OCI-LY1 (cell line): ENCODE data around the gene RNU1-1.
"Not testable (repeated sequence)": the region's sequence is repeated elsewhere in the genome, so short reads cannot be mapped to it uniquely, and the experiment has no call there.

Source experiments
- H2AFZ ChIP-seq: fragments of 200-600 bp; sonication (generic), shearing (Covaris generic); 2 replicates; pipeline ENCODE4 v1.6.0; 2014; ENCODE audit warnings: antibody characterized with exemption, mild to moderate bottlenecking, low read length
- H3F3A ChIP-seq: fragments of 200-600 bp; sonication (generic), shearing (Covaris generic); 2 replicates; pipeline ENCODE4 v1.6.0; 2014; ENCODE audit warnings: mild to moderate bottlenecking, antibody characterized with exemption, low read length, moderate library complexity; ENCODE audit not compliant: insufficient read depth
- H3K27ac ChIP-seq: fragments of 200-600 bp; sonication (generic); 2 replicates; pipeline ENCODE4 v1.5.1; 2014; ENCODE audit warnings: low read length, mixed run types, mild to moderate bottlenecking, low read depth; ENCODE audit not compliant: poor library complexity, severe bottlenecking
- H3K27me3 ChIP-seq: fragments of 200-600 bp; sonication (generic); 2 replicates; pipeline ENCODE4 v1.6.0; 2014; ENCODE audit warnings: antibody characterized with exemption, mild to moderate bottlenecking, low read length, moderate library complexity; ENCODE audit not compliant: insufficient read depth
- H3K36me3 ChIP-seq: fragments of 200-600 bp; sonication (generic); 2 replicates; pipeline ENCODE4 v1.6.1; 2014; ENCODE audit warnings: mild to moderate bottlenecking, antibody characterized with exemption, low read length, moderate library complexity, mixed read lengths; ENCODE audit not compliant: insufficient read depth
- H3K4me1 ChIP-seq: fragments of 200-600 bp; sonication (generic); 2 replicates; pipeline ENCODE4 v1.5.1; 2014; ENCODE audit warnings: mild to moderate bottlenecking, low read length, moderate library complexity; ENCODE audit not compliant: insufficient read depth, severe bottlenecking
- H3K4me2 ChIP-seq: fragments of 200-600 bp; sonication (generic), shearing (Covaris generic); 2 replicates; pipeline ENCODE4 v1.6.1; 2014; ENCODE audit warnings: low read length
- H3K4me3 ChIP-seq: fragments of 200-600 bp; sonication (generic); 2 replicates; pipeline ENCODE4 v1.5.1; 2014; ENCODE audit warnings: low read length, low read depth, mild to moderate bottlenecking, mixed read lengths; ENCODE audit not compliant: poor library complexity, severe bottlenecking
- H3K79me2 ChIP-seq: fragments of 200-600 bp; shearing (Covaris generic); 2 replicates; pipeline ENCODE4 v1.6.1; 2016; ENCODE audit warnings: mixed run types, low read length, mixed read lengths; ENCODE audit not compliant: insufficient read depth
- H3K9ac ChIP-seq: fragments of 200-600 bp; sonication (generic), shearing (Covaris generic); 2 replicates; pipeline ENCODE4 v1.6.1; 2014; ENCODE audit warnings: mild to moderate bottlenecking, low read length, mixed read lengths
- H3K9me2 ChIP-seq: fragments of 200-600 bp; sonication (generic), shearing (Covaris generic); 2 replicates; pipeline ENCODE4 v1.6.1; 2014; ENCODE audit warnings: low read depth, mild to moderate bottlenecking, low read length, mixed read lengths
- H3K9me3 ChIP-seq: fragments of 200-600 bp; shearing (Covaris generic); 2 replicates; pipeline ENCODE4 v1.6.1; 2014; ENCODE audit warnings: low read length, mixed read lengths
- H4K20me1 ChIP-seq: fragments of 200-600 bp; sonication (generic), shearing (Covaris generic); 2 replicates; pipeline ENCODE4 v1.6.0; 2016; ENCODE audit warnings: mild to moderate bottlenecking, low read length; ENCODE audit not compliant: insufficient read depth
- CTCF ChIP-seq: fragments of 200-600 bp; sonication (generic), shearing (Covaris generic); IDR thresholded peaks from 2 replicates; pipeline ENCODE4 v1.5.1; 2017; ENCODE audit warnings: mild to moderate bottlenecking, antibody characterized with exemption, low read length, moderate library complexity, mixed read lengths
- EZH2 ChIP-seq: fragments of 200-600 bp; sonication (generic), shearing (Covaris generic); IDR thresholded peaks from 2 replicates; pipeline ENCODE4 v1.8.0; 2017; ENCODE audit warnings: borderline replicate concordance, mixed run types, mild to moderate bottlenecking, antibody characterized with exemption, low read length, moderate library complexity, mixed read lengths

Gene RNU1-1

GRCh38 chr1:16498573-16499413 lies 15.3 kb downstream of the RNU1-1 start:
- Histone ChIP-seq H3K9ac (peak overlapping the region; percentile 74), H3F3A (no peaks in the 10 kb centered on the region), H3K9me3 (no peaks in the 10 kb centered on the region), H3K4me1 (peaks cover 15% of the 10 kb centered on the region), H3K27me3 (no peaks in the 10 kb centered on the region), H3K79me2 (no peaks in the 10 kb centered on the region), H4K20me1 (no peaks in the 10 kb centered on the region), H3K4me2 (peak overlapping the region; percentile 99), H3K9me2 (no peaks in the 10 kb centered on the region), H3K36me3 (no peaks in the 10 kb centered on the region), H3K27ac (no peak overlapping the region), H2AFZ (no peak overlapping the region), H3K4me3 (peak overlapping the region; percentile 67)
- TF ChIP-seq EZH2 (no peak), CTCF (peak; percentile 18; the same call in 1 of the 2 replicates)

DNA sequence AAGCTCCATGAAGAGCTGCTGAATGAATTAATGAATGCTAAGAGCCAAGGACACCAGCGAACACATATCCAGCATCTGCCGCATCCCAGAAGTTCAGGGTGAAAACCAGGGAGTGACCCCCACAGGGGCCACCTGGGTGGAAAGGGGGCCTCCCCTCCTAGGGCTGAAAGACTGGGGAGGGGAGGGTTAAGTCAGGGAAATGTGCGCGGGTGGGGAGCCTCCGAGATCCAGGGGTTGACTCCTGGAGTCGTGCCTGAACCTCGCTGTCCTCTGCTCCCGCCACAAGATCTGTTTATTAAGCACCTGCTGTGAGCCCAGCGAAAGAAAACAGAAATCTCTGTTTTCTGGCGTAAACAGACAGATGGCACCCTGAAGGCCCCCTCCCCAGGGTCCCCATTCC lies 16.0 kb downstream of the RNU1-1 start:
- H3K27ac ChIP-seq = not testable (repeated sequence)
- Histone ChIP-seq H3K4me3 (peak overlapping the region; percentile 67), H3K4me2 (peak overlapping the region; percentile 99)

DNA sequence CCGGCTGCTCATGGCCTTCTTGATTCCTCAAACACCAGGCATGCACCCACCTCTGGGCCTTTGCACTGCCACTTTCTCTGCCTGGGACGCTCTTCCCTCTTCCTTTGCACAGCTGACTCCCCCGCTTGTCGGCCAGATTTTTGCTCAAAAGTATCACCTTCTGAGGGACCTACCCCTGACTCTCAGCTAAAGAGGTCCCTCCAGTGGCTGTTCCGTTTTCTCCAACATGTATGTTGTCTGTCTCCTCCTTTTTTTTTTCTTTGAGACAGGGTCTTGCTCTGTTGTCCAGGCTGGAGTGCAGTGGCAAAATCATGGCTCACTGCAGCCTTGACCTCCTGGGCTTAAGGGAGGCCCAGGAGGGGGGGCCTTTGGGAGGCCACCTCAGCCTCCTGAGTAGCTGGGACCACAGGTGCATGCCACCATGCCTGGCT lies 16.6 kb downstream of the RNU1-1 start:
- not testable (repeated sequence) for H3K79me2 ChIP-seq, H2AFZ ChIP-seq, H3F3A ChIP-seq, H3K27me3 ChIP-seq, H3K9me2 ChIP-seq, H3K4me3 ChIP-seq, H3K9ac ChIP-seq, H3K27ac ChIP-seq, H3K36me3 ChIP-seq, H3K4me2 ChIP-seq, H3K9me3 ChIP-seq, H4K20me1 ChIP-seq
- H3K4me1 ChIP-seq = peaks cover 15% of the 10 kb centered on the region
- TF ChIP-seq CTCF = peak; percentile 30

More for the DNA sequence above, 16.0 kb downstream of the RNU1-1 start:
- H3K36me3 ChIP-seq, H3K27me3 ChIP-seq, H3K9me2 ChIP-seq, H3K9ac ChIP-seq, H3K9me3 ChIP-seq, H2AFZ ChIP-seq, H3K79me2 ChIP-seq, H4K20me1 ChIP-seq, H3F3A ChIP-seq: not testable (repeated sequence)
- H3K4me1 ChIP-seq = peaks cover 15% of the 10 kb centered on the region

GRCh38 chr1:16493731-16494130 lies 20.4 kb downstream of the RNU1-1 start:
- not testable (repeated sequence) for H3K4me3 ChIP-seq, H2AFZ ChIP-seq, H3K27ac ChIP-seq, H3K79me2 ChIP-seq, H3F3A ChIP-seq, H3K9me3 ChIP-seq, H3K9ac ChIP-seq, H3K27me3 ChIP-seq, H3K4me2 ChIP-seq, H3K9me2 ChIP-seq, H3K4me1 ChIP-seq, H4K20me1 ChIP-seq, H3K36me3 ChIP-seq

- not testable (repeated sequence) for H3K27ac ChIP-seq, H3K4me3 ChIP-seq, H3K9ac ChIP-seq, H3K79me2 ChIP-seq, H2AFZ ChIP-seq, H3F3A ChIP-seq, H4K20me1 ChIP-seq, H3K4me1 ChIP-seq, H3K27me3 ChIP-seq, H3K4me2 ChIP-seq, H3K9me2 ChIP-seq, H3K36me3 ChIP-seq, H3K9me3 ChIP-seq
These were observed 21.1 kb downstream of the RNU1-1 start for GRCh38 chr1:16492937-16493336.
